GM21526 (cell line): ENCODE results near the gene SLC9A9.
"Not testable (repeated sequence)": the region's sequence is repeated elsewhere in the genome, so short reads cannot be mapped to it uniquely, and the experiment has no call there.

Source experiments
- ATAC-seq: cut with Tn5 transposase; IDR thresholded peaks from one replicate; pipeline ENCODE4 v1.9.1; 2021; ENCODE audit warnings: moderate library complexity; ENCODE audit not compliant: unreplicated experiment, low FRiP score

The SLC9A9 gene

DNA sequence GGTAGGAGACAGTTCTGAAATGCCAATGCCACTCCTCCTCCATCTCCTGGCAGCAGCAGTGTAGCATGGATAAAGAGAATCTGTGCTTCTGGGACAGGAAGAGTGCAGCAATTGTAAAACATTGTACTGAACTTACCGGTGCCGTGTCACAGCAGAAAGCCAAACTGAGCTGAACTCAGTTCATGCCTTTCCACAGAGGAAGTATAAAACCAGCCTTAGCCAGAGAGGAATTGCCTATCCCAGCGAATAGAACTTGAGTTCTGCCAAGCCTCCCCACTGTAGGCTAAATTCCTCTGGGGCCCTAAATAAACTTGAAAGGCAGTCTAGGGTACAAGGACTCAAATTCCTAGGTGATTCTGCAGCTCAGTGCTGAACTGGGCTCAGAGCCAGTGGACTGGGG, 148.8 kb downstream of the SLC9A9 start:
- ATAC-seq, result no peak

- no peak for ATAC-seq
Observed at GRCh38 chr3:143698682-143699303, 149.5 kb downstream of the SLC9A9 start.

DNA sequence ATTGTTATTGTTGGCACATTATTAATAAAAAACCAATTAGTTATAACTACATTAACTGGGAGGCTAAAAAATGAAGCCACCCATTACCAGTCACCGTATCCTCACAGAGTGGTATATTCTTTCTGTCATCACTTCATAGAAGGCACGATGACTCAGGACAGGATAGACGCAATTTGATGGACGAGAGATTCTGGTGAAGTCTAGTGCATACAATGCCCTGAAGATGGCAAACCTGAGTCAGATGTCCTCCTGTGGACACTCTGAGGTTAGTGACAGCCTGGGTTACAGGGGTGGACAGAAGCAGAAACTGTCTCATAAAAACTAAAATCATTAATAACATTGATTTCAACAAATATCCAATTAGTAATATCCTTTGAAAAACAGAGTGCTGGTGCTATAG, 150.3 kb downstream of the SLC9A9 start:
- ATAC-seq, result no peak

GRCh38 chr3:143695333-143695732, 152.9 kb downstream of the SLC9A9 start:
- ATAC-seq, result not testable (repeated sequence)

DNA sequence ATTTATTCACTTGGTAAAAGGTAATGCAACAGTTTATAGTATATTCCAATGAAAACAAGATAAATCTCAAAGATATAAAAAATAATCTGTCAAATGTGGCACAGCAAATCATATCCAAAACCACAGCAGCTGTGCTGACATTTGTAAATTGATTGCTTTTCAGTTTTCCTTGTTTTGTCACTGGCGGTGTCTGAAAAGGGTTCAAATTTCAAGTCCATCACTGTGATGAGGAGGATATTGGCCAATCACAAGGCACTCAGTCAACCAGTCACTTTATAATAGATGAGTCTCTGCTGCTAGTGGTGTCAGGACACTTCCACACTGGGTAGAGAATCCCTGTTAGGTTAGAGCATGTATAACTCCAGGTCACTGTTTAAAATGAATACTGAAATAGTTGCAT, 154.8 kb downstream of the SLC9A9 start:
- ATAC-seq, result no peak

DNA sequence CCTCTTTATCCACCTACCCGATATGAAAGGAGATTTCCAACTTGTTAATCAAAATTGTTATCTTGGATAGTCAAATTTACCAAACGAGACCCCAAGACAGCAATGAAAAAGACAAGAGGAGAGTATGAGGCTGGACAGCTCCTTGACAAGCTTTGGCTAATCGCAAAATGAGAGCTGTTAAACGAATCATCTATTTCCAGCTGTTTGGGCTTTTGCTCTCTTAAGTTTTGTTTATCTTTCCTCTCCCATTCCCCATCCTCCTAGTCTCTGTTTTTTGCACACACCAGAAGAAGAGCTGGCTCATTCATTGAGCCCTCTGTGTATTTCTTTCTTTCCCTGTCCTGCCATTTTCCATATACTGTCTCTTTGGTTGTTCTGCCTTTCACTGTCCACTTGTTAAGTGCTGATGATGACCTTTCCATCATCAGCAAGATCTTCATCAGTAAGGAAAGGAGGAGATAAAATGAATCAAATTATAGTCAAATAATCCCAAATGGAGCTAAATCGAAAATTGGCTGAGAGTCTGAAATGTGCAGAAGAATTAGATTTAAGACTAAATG, 161.6 kb downstream of the SLC9A9 start:
- ATAC-seq, result no peak

DNA sequence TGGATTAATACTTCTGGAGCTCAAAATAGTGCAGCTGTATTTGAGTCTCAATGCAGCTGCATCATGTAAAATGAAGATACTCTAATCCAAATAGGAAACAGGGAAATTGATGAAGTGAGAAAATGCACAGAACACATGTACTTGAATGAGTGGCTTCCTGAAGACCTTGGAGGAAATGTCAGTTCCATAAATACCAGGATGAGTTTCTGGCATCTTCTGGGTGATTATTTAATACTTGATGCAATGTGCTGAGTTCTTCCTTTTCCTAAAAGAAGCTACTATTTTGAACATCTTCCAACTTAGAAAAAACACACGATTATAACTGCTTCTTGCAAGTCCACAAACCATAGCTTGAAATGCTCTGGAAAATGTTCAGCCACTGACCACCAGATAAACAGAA, 162.8 kb downstream of the SLC9A9 start:
- no peak for ATAC-seq

DNA sequence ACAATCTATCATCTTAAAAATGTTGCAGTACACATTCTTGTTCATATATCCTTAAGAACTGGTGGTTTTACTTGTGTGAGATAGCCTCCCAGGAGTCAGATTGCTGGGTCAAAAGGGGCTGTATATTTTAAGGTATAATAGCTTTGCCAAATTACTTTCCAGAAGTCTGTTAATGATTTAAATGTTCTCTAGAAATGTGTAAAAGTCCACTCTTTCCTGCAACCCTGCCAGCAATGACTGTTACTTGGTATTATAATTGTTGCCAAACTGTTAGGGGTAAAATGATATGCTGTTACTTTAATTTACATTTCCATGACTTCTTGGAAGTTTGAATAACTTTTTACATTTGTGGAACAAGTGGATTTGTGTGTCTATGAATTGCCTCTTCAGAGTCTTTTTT, 170.8 kb downstream of the SLC9A9 start:
- ATAC-seq, result no peak

GRCh38 chr3:143676747-143677146, 171.5 kb downstream of the SLC9A9 start:
- ATAC-seq, result no peak

- no peak for ATAC-seq
Observed at GRCh38 chr3:143676021-143676420, 172.2 kb downstream of the SLC9A9 start.

DNA sequence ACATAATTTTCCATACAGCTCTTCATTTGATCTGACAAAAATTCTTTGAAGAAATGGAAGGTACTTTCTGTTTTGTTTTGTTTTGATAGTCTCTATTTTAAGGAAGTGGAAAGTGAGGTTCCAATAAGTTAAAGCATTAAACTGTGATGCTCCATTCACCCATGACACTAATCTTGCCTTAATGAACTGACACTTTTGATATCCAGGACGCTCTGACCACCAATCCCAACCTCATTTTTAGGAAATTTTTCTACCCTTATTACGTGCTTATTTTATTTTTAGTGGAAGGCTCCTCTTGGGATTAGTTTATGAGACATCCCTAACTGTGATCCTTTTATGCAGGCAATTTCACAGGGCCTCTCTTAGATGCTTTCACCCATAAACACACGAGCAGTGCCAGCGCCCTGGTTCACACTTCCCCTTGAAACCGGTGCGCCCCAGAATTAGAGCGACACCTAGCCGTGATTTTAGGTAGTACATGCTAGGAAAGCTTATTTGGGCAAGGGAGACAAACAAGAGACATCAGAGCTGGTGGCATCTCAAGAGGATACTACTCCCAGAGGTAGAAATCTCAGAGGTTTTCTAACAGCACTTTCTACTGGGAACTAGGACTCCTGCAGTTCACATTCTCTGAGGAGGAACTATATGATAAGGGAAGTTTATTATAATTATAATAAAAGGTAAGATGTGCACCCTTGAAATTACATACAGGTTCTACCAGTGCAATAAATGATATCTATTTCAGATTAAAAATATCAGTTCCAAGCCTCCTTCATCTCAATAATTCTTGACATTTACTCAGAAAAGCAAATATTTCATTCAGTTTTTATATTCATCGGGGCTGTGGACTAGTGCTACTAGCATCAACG, 173.9 kb downstream of the SLC9A9 start:
- ATAC-seq, result peak; percentile 67

DNA sequence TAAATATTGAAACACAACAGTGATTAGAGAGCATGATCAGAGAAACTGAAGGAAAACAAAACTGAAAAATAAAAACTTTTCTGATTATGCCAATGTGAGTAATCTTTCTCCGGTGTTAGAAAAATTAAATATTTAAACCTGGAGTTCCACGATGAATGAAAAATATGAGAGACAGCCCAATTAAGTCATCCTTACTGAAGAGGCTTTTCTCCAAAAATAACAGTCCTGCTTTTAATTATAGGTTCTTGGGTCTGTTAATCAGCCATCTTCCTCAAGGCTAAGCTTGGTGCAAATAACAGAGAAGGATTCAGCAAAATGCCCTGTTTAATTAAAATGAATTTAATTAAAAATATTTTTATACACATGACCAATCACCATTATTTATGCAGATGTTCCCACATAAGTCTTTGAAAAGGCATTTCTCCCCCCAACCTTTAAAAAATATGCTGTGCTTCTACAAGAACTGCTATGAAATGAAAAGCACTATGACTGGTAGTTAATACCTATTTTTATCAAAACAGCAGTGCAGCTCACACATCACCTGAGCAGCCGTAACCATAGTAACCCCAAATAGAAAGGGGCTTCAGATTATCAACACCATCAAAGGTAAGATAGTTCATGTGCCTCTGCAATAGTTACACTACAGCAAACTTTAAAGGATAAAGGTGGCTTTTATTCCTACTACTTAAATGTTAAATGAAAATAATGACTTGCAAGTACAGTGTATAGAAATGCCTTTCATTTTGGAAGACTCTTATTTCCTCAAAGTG, 175.7 kb downstream of the SLC9A9 start:
- no peak for ATAC-seq

DNA sequence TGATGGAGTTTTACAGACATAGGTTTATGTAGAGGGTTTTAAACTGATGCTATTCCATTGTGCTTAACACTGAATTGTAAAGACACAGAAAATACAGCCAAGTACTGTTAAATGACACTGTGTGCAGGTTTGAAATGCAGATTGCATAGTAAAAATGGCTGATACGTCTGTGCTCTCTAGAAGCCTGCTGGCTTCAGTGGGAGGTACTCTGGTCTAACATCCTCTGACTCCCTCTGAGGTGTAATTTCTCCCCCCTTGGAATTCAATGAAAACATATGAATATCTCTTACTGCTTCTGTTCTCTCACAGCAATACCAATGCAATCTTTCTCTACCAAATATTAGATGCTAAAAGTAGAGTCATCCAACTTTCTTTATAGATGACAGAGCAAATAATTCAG, 176.6 kb downstream of the SLC9A9 start:
- ATAC-seq, result no peak

DNA sequence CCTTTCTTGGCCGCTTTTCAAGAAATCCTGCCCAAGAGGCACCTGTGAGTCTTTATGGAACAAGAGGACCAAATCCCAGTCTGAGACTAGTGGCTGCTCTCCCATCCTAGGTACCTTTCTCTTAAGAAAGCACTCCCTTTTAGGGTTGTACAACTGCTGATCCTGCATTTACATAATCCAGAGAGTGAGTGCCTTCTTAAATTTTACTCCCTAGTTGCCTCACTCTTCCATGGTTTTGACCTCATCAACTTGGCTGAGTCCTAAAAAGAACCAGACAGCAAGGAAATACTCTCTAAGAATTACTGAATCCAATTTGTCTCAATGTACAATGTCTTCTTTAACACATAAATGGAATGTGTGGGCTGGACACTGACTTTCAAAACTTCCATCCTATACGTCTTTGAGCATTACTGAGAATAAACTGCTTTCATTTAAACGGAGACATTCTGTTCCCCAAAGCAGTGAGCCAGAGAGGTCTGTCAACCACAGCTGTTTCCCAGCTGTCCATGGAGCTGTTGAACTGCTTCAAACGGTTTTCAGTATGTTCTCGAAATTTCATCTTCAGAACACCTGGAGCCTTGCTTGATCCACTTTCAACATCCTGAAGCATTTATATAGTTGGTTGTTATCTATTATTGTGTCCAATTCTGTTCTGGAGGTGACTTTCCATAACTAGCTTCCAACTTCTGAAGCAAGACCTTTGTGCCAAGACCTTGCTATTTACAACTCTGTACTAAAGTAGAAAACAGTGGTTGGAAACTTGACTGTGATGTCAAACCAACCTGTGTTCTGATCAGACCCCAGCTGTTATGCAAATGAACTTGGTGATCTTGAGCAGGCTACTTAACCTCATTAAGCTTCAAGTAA, 179.1 kb downstream of the SLC9A9 start:
- peak; percentile 93 for ATAC-seq

DNA sequence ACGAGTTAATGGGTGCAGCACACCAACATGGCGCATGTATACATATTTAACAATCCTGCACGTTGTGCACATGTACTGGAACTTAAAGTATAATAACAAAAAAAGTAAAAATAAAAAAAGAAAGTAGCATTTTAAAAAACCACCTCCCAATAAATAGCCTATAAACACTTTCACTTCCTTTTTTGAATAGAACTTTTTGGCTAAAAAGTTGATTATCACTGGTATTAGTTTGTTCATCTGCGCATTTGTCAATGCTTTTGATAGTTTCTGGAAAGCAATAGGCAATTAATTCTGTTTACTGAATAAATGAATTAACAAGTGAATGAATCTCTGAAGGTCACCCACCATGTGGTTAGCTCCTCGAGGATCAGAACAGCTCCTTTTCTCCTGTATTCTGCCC, 179.9 kb downstream of the SLC9A9 start:
- ATAC-seq, result no peak

DNA sequence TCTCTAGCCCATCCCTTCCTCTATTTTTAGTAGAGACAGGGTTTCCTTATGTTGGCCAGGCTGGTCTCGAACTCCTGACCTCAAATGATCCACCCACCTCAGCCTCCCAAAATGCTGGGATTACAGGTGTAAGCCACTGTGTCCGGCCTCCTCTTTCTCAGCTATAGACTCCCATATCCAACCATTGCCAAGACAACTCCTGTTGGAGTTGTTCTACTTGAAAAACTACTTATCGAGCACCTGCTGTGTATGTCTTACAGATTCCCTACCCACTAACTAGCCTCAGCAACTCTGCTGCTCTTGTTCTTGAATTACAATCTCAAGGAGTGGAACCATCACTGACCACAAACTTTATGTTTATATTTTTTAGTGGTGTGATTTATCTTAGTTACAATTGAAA, 186.6 kb downstream of the SLC9A9 start:
- ATAC-seq, result no peak

DNA sequence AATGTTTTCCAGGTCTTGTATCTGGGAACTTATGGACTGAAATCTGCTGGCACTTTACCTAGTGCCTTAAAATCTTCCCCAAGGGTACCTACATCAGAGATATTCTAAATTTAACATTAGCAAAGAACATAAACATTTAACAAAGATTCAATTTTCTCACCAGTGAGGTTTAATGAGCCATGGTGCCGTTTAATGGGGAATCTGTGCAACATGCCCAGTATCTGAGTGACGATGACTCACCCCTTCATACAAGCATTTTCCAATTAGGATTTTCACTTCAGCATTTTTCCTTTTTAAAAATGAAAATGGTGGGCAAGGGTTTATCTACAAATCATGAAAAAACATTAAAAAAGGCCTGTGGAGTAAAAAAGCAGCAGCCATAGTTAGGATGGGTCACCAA, 189.4 kb downstream of the SLC9A9 start:
- ATAC-seq, result no peak

GRCh38 chr3:143658116-143658515, 190.2 kb downstream of the SLC9A9 start:
- ATAC-seq, result no peak

DNA sequence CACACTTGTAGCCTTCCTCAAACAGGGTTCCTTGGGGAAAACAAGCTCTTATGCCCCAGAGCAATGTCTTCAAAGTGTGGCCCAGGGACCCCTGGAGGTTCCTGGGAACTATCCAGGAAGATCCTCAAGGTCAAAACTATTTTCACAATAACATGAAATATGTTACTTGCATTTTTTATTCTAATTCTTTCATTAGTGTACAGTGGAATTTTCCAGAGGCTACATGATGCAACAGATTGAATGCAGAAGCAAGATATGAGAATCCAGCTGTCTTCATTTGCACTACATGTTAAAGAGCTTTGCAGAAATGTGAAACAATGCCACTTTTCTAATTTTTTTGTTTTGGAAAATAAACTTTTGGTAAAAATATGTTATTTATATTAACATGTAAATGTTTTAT, 190.9 kb downstream of the SLC9A9 start:
- no peak for ATAC-seq

- no peak for ATAC-seq
Observed at GRCh38 chr3:143654906-143655305, 193.4 kb downstream of the SLC9A9 start.
